SHP77 treated with DMSO at 0.1 percent for 48 hours (cell line): Measurements from ENCODE around the gene EXD3.

ENCODE experiments used
- DNase-seq: peaks from one replicate; lab custom pipeline; 2025; lab: John Stamatoyannopoulos, UW

Gene EXD3

DNA sequence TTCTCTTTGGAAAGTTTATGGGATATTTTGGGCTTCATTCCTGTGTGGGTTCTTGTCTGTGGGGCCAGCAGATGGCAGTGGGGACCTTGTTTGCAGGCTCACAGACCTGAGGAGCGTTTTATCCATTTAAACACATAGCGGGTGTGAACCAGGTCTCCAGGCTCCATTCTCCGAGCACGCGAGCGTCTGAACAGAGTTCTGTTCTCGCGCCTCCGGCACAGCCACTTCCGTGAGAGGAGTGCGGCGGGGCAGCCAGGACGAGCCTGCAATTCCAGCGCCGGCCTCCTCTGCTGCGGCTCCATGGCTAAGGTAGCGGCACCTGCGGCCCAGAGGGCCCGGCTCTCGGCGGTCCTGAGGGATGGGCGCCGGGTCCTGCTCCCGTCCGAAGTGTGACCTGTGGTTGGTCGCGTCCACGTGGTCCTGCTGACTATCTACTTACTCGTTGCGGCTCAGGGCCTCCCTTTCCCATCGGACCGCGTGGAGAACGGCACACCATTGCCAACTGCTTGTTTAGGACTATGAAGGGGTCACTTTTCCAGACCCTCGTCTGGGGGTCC, 128.2 kb downstream of the EXD3 start:
- DNase-seq, result no peak

- DNase-seq, result peak; percentile 41
These were observed 128.8 kb downstream of the EXD3 start for GRCh38 chr9:137294091-137294680.

GRCh38 chr9:137293482-137294090, 129.4 kb downstream of the EXD3 start:
- no peak for DNase-seq

DNA sequence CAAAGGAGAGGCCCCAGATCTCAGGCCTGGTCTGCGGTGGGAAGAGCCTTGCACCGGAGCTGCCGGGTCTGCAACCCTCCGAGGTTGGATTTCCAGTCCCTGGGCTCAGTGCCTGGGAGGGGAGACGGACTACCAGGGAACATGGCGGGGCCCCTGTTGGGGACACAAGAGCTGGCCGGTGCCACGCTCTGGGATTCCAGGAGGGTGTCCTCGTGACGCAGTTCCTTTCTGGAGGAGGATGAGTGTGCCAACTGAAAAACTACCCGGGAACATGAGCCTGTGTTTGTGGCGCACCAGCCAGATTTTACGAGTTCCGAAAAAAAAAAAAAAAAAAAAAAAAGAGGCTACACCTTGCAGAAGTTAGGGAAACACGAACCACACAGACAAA, 129.9 kb downstream of the EXD3 start:
- no peak for DNase-seq

DNA sequence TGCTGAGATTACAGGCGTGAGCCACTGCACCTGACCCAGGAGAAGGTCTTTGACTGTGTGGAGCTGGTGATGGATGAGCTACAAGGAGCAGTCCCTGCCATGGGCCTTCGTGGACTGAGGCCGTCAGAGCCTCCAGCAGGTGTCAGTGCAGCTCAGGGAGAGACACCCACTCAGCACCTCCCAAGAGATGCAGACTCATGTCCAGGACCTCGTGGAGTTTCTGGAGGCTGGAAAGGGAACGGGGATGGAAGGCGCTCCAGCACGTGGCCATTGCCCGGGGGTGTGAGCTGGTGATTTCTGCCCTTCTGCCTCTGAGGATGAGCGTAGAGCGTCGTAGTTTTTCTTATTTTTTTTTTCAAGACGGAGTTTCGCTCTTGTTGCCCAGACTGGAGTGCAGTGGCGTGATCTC, 136.0 kb downstream of the EXD3 start:
- DNase-seq, result peak; percentile 20

GRCh38 chr9:137281345-137282116, 141.4 kb downstream of the EXD3 start:
- DNase-seq, result no peak

GRCh38 chr9:137280474-137281344, 142.3 kb downstream of the EXD3 start:
- no peak for DNase-seq

DNA sequence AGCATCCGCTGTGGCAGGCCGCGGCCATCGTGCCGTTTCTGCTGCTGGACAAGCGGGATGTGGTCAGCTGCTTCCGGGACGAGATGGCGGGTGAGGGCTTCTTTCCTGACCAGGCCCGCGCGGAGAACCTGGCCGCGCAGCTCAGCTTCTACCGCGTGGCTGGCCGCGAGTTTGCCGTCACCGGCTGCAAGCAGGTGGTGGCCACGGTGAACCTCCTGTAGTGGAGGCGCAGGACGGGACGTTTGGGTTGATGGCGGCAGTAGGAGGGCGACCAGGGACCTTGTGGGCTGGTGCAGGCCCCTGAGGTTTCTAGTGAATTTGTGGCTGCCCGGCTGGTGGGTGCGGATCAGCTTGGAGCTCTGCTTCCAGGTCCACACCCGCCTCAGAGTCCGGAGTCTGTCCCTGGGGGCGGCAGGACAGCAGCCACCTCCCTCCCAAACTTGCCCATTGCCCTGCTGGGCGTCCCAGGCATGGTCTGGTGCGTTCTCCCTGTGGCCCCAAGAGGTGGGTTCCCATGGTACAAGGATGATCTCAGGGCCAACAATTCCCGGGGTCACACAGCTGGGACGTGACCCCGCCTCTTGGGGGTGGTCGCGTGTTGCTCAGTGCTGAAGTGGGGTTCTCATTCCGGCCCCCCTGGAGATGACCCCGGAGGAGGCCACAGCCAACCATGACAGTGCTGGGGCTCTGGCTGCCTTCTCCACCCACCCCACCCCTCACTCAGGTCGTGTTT, 143.1 kb downstream of the EXD3 start:
- DNase-seq, result no peak

DNA sequence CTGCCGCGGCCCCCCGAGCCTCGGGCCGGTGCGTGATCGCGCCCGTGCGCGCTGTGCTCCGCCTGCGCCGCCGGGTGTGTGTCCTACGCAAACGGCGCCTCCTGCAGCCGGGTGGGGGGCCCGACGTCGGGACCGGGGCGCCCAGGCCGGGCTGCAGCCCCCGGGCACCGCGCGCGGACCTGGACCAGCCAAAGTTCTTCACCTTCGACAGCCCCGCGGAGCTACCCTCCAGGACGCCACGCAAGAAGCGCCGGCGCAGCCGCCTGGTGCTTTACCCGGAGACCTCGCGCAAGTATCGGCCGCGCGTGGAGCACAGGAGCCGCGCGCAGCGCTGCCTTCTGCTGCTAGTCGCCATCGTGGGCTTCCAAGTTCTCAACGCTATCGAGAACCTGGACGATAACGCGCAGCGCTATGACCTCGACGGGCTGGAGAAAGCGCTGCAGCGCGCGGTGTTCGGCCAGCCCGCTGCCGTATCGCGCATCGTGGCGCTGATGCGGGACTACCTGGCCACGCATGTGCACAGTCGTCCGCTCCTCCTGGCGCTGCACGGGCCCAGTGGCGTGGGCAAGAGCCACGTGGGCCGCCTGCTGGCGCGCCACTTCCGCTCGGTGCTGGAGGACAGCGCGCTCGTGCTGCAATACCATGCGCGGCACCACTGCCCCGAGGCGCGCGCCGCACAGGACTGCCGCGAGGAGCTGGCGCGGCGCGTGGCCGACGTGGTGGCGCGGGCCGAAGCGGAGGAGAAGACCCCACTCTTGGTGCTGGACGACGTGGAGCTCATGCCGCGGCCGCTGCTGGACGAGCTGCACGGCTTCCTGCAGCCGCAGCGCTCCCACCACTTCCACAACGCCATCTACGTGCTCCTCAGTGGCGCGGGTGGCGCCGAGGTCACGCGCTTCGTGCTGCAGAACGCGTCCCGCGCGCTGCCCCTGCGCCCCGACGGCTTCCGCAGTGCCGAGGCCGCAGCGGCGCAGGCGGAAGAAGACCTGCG, 143.9 kb downstream of the EXD3 start:
- no peak for DNase-seq

GRCh38 chr9:137278061-137278701, 144.8 kb downstream of the EXD3 start:
- DNase-seq, result no peak

DNA sequence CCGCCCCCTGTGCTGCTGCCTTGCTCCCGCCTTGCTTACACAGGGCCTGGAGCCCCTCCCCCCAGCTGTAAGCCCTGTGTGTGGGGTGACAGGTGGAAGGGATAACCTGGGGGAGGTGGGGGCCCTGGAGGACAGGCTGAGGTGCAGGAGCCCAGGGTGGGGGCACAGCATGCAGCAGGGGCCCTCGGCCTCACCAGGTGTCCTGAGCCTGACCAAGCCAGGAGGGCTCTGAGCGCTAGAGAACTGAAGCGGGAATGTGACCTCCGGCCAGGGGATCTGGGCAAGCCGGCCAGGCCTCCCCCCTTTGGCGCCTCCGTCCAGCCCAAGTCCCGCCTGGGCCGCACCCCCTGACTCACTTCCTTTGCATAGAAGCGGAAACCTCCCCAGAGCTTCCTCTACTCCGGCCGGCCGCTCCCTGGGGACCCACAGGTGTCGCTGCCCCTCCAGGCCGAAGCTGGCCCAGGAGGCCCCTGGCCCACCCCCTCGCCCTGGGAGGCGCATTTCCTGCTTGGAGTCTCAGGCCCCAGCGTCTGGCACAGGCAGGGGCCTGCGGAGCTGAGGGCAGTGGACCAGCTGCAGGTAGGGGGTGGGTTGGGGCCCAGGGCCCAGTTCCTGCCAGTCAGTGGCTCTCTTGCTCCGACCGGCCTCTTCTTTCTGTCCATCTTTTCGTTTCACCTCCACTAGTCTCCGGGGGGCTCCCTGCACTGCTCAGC, 145.5 kb downstream of the EXD3 start, which contains the start of gene TOR4A:
TOR4A (plus strand) TSS at position 398 of the 713 bp plus-strand sequence. CDS start 964 bp downstream, outside the sequence.
- DNase-seq, result no peak

DNA sequence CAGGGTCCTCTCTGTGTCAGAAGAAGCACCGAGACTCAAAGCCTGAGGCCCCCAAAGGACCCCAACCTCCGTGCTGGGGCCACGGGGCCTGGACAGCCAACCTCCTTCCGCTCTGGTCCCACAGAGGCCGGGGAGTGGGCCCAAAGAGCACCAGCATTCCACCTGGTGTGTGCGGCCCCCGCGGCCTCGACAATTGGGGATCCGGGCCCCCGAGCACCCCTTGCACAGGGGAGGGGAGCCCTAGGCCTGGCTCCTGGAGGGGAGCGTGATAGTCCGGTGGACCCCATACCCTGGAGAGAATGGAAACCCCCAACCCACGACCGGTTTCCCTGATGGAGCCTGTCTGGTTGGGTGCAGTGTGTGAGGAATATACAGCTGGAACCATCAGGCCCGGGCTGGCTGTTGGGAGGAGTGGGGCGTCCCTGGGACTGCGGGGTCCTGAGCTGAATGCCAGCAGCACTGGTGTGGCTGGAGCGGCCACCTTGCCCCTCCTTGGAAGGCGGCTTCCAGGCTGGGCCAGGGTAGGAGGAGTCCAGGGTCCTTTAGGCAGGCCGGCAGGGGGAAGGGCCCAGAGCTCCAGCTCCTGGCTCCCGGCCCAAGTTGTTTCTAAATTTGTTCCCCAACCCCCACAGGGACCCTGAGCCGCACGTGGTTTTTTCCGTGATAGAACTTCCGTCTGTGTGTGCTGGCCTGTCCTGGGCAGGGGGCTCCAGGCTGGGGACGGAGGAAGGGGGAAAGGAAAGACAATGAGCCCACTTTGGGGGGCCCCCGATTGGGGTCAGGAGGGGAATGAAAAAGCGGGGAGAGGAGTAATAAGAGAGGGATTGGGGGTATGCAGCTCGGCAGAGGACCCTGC, 146.3 kb downstream of the EXD3 start:
- DNase-seq, result no peak

- no peak for DNase-seq
These were observed 147.1 kb downstream of the EXD3 start for GRCh38 chr9:137275588-137276472.

DNA sequence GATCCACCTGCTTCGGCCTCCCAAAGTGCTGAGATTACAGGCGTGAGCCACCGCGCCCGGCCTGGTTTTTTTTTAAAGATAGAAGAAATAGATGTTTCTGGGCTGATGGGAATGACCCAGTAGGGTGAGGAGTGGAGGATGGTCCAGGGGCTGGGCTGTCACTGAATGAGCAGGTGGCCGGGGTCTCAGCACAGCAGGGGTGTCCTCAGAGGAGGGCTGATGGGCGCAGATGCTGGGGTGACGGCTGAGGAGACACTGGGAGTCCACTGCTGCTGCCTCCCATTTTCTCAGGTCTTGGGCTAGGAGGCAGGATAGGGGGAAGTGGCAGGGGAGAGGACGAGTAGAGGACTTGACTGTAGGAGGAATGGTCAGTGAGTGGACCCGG, 147.8 kb downstream of the EXD3 start:
- no peak for DNase-seq

DNA sequence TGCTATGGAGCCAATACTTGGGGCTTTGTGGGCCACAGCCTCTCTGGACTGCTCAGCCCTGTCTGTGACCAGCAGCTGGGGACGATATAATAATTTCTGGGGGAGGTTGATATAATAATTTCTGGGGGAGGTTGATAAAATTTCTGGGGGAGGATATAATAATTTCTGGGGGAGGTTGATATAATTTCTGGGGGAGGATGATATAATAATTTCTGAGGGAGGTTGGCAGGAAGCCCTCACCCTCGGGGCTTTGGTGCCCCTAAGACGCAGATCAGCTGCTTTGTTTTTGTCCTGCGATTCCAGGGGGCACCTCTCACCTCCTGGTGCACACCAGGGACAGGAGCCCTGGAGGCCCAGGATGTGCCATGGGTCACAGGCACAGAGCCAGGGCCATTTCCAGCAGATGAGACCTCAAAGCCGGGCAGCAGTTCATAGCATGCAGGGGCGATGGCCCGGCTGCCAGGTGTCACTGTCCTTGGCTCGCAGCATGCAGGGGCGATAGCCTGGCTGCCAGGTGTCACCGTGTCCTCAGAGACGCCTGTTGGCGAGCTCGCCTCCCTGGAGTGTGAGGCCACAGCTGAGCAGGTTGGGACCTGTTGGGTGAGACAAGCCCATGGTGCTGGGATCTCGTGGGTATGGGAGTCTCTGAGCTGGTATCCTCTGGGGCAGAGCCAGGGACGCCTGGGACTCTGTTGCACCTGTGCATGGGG, 149.2 kb downstream of the EXD3 start:
- peak; percentile 38 for DNase-seq

GRCh38 chr9:137273095-137273490, 149.9 kb downstream of the EXD3 start:
- DNase-seq, result no peak
